Prostate gland (tissue), 2 donors: Measurements from ENCODE around the gene LRRC4B.

ENCODE experiments used
- POLR2A ChIP-seq: fragments of 450-650 bp; IDR thresholded peaks from one replicate; pipeline ENCODE4 v1.6.1; 2016; ENCODE audit warnings: antibody characterized with exemption, mild to moderate bottlenecking
- POLR2AphosphoS5 ChIP-seq: sonication (generic); formaldehyde crosslinking; IDR thresholded peaks from one replicate; pipeline ENCODE4 v1.6.1; 2017; ENCODE audit warnings: antibody characterized with exemption
- TF ChIP-seq, protein P1 (sequence below), 4 experiments: fragments of 200-600 bp in 2 of 4; fragments of 450-650 bp in 2 of 4; sonication (generic) in 2 of 4; IDR thresholded peaks; 1 replicate in 3 of 4; 2 replicates in 1 of 4; pipeline ENCODE4 v1.5.1; 2016 to 2019; ENCODE audit warnings: antibody characterized with exemption in 4 of 4, mild to moderate bottlenecking in 2 of 4, moderate library complexity in 2 of 4

DNA sequence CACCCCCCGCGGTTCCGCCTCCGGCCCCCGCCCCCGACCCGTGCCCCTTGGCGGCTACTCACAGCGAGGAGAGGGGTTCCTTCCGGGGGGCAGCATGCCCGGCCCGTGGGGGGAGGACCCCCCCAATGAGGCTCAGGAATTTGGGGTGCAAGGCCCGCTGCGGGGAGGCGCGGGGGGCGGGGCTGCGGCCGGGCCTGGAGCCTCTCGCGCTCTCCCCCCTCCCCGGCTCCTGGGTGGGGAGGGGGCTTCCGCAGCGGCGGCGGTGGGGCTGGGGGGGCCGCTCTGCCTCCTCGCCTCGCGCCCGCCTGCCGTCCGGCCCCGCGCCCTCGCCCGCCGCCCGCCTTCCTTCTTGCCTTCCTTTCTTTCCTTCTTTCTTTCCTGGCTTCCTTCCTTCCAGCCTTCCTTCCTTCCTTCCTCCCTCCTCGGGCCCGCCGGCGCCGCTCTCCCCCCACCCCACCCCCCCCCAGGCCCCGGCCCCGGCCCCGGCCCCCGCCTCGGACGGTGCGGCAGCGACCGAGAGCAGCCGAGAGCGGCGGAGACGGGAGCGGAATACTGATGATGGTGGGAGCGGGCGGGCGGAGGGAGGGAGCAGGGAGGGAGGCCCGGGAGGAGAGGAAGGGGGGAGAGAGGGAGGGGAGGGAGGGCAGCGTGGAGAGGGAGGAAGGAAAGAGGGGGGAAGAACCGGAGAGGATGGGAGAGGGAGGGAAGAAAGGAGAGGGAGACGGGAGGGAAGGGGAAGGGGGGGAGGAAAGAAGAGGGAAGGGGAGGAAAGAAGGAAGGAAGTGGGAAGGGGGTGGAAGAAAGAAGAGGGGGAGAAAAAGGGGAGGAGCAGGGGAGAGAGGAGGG is at the start of gene LRRC4B:
- TF ChIP-seq, protein P1, sequence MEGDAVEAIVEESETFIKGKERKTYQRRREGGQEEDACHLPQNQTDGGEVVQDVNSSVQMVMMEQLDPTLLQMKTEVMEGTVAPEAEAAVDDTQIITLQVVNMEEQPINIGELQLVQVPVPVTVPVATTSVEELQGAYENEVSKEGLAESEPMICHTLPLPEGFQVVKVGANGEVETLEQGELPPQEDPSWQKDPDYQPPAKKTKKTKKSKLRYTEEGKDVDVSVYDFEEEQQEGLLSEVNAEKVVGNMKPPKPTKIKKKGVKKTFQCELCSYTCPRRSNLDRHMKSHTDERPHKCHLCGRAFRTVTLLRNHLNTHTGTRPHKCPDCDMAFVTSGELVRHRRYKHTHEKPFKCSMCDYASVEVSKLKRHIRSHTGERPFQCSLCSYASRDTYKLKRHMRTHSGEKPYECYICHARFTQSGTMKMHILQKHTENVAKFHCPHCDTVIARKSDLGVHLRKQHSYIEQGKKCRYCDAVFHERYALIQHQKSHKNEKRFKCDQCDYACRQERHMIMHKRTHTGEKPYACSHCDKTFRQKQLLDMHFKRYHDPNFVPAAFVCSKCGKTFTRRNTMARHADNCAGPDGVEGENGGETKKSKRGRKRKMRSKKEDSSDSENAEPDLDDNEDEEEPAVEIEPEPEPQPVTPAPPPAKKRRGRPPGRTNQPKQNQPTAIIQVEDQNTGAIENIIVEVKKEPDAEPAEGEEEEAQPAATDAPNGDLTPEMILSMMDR (IDR thresholded peaks at IDR 0.05), result no peak
- TF ChIP-seq POLR2A (no peak), POLR2AphosphoS5 (no peak)
